ENCODE results near the gene SCEL.

GRCh38 chr13:77691871-77692270, 156.4 kb downstream of the SCEL start:
- TF ChIP-seq EGR1 (IDR thresholded peaks at IDR 0.05; ENCODE audit: low read depth) (no peak), CTCF (IDR thresholded peaks at IDR 0.05 in 2 of 3, conservative IDR thresholded peaks at IDR 0.05 in 1 of 3; ENCODE audit: borderline replicate concordance in 1 of 3, insufficient read depth in 1 of 3, low read depth in 2 of 3, low read length in 2 of 3) (no peak), POLR2AphosphoS5 (IDR thresholded peaks at IDR 0.05; ENCODE audit: low read depth, low read length) (no peak), POLR2A (IDR thresholded peaks at IDR 0.05; ENCODE audit: borderline replicate concordance, extremely low read depth, insufficient read depth, insufficient read length) (no peak), JUND (IDR thresholded peaks at IDR 0.05) (no peak)
